ENCODE results near the gene SKOR1. TPM values are rescaled to one million over a fixed set of nuclear protein-coding genes. Genes with fewer than 3 reads are reported as not detected.

The SKOR1 gene
- total RNA-seq, 2 donors from 2014 or later = 0.12 TPM; not detected in 1

DNA sequence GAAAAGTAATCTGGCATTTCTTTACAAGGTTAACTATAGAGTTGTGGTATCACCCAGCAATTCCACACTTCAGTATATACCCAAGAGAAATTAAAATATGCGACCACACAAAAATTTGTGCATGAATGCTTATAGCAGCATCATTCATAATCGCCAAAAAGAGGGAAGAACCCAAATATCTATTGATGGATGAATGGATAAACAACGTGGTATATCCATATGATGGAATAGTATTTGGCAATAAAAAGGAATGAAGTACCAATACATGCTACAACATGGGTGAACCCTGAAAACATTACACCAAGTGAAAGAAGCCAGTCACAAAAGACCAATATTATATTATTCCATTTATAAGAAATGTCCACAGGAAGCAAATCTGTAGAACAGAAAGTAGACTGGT is 8.6 kb upstream of the SKOR1 start:
- peaks cover 0 to 16% of the 10 kb centered on the region in 2 donors for H3K4me1 ChIP-seq
- TF ChIP-seq, protein P1, sequence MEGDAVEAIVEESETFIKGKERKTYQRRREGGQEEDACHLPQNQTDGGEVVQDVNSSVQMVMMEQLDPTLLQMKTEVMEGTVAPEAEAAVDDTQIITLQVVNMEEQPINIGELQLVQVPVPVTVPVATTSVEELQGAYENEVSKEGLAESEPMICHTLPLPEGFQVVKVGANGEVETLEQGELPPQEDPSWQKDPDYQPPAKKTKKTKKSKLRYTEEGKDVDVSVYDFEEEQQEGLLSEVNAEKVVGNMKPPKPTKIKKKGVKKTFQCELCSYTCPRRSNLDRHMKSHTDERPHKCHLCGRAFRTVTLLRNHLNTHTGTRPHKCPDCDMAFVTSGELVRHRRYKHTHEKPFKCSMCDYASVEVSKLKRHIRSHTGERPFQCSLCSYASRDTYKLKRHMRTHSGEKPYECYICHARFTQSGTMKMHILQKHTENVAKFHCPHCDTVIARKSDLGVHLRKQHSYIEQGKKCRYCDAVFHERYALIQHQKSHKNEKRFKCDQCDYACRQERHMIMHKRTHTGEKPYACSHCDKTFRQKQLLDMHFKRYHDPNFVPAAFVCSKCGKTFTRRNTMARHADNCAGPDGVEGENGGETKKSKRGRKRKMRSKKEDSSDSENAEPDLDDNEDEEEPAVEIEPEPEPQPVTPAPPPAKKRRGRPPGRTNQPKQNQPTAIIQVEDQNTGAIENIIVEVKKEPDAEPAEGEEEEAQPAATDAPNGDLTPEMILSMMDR (IDR thresholded peaks at IDR 0.05) = no peak
- no peak for DNase-seq (ENCODE audit: low spot score)
- H3K36me3 ChIP-seq = no peaks in the 10 kb centered on the region
- H3K27ac ChIP-seq = no peak overlapping the region
- H3K9me3 ChIP-seq = peaks cover 0 to 16% of the 10 kb centered on the region in 2 donors
- H3K27me3 ChIP-seq = peaks cover 23% of the 10 kb centered on the region in 2 donors
- H3K4me3 ChIP-seq = no peak overlapping the region

DNA sequence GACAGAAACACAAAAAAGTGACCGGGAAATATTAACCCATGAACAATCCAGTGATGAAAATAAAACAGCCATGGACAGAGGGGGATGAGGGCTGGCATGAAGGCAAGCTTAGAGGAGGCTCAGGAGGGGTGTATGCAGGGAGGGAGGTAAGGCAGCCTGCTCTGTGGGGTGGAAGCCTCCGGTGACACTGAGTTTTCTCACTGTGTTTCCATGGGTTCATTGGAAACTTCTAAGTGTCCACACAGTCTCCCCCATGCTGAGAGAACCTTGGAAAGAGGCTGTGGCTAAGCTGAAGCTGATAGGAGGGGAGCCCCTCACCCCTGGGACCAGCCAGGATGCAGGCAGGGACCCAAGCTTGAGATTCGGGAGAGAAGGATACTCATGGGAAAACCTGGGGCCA is 6.8 kb upstream of the SKOR1 start:
- DNase-seq (ENCODE audit: low spot score) = no peak
- H3K27ac ChIP-seq = no peak overlapping the region
- H3K9me3 ChIP-seq = peaks cover 0 to 16% of the 10 kb centered on the region in 2 donors
- H3K4me1 ChIP-seq = peaks cover 0 to 27% of the 10 kb centered on the region in 2 donors
- H3K4me3 ChIP-seq = no peak overlapping the region
- TF ChIP-seq, protein P1 (IDR thresholded peaks at IDR 0.05) = no peak
- no peaks in the 10 kb centered on the region for H3K36me3 ChIP-seq
- H3K27me3 ChIP-seq = peaks cover 35 to 41% of the 10 kb centered on the region in 2 donors

DNA sequence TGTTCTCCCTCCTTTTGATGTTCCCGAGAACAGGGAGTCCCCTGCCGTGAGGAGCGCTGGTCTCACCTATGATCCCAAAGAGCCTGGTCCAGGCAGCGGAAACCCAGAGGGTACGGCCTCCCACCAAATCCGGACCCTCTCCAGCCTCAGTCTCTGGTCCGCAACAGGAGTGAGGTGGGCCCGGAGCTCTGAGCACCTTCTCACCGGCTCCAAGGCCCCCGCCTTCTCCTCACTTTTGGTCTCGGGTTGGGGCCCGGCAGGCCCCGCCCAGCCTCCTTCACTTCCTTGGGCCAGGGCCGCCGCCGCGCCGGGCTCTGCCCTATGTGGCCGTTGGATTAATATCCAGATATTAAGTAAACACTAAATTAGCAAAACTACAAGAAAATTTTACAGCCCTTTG is 5.7 kb upstream of the SKOR1 start:
- Histone ChIP-seq H3K4me1 (peaks cover 0 to 39% of the 10 kb centered on the region in 2 donors), H3K36me3 (no peaks in the 10 kb centered on the region), H3K4me3 (no peak overlapping the region), H3K27me3 (peaks cover 46 to 52% of the 10 kb centered on the region in 2 donors), H3K27ac (no peak overlapping the region), H3K9me3 (peaks cover 0 to 16% of the 10 kb centered on the region in 2 donors)
- TF ChIP-seq, protein P1 (IDR thresholded peaks at IDR 0.05) = no peak
- no peak for DNase-seq (ENCODE audit: low spot score)

DNA sequence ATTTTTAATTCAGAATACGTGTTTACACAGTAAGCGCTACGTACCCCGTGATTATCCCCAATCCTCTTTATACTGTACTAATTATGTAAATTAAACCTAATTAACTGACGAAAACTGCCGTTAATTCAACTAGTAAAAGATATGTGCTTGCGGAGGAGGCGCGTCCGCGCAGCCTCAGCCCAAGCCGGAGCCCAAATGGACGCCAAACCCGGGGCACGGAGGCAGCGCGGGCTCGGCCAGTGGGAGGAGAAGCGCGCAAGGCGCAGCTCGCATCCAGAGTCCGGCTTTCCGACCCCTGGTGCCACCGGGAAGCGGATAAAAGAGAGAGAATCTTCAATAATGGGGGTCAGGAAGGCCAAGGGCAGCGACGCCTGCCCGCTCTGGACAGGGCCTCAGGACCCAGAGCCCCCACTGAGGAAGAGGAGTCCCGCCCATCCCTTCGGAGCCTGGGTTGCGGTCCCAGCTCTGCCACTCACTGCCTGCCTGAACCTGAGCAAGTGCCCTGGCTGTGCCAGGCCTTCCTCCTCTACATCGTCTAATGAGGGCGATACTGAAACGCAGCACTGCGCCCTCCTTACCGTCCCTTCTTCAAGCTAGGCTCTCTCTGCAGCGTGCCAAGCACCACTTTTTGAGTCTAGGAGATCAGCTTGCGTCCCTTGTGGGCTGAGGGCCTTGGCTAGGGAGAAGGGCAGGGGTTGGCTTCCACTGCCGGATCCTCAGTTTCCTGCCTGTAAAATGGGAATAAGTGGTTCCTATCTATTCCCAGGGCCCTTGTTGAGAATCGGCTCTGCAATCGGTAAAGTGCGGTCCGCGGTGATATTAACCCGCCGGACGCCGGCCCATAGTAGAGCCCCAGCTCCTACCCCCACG is 5.0 kb upstream of the SKOR1 start:
- H3K27me3 ChIP-seq = peaks cover 52 to 59% of the 10 kb centered on the region in 2 donors
- no peak overlapping the region for H3K4me3 ChIP-seq
- peaks cover 0 to 46% of the 10 kb centered on the region in 2 donors for H3K4me1 ChIP-seq
- no peaks in the 10 kb centered on the region for H3K36me3 ChIP-seq
- TF ChIP-seq, protein P1 (IDR thresholded peaks at IDR 0.05) = no peak
- no peak overlapping the region for H3K27ac ChIP-seq
- DNase-seq (ENCODE audit: low spot score) = no peak
- peaks cover 0 to 16% of the 10 kb centered on the region in 2 donors for H3K9me3 ChIP-seq

DNA sequence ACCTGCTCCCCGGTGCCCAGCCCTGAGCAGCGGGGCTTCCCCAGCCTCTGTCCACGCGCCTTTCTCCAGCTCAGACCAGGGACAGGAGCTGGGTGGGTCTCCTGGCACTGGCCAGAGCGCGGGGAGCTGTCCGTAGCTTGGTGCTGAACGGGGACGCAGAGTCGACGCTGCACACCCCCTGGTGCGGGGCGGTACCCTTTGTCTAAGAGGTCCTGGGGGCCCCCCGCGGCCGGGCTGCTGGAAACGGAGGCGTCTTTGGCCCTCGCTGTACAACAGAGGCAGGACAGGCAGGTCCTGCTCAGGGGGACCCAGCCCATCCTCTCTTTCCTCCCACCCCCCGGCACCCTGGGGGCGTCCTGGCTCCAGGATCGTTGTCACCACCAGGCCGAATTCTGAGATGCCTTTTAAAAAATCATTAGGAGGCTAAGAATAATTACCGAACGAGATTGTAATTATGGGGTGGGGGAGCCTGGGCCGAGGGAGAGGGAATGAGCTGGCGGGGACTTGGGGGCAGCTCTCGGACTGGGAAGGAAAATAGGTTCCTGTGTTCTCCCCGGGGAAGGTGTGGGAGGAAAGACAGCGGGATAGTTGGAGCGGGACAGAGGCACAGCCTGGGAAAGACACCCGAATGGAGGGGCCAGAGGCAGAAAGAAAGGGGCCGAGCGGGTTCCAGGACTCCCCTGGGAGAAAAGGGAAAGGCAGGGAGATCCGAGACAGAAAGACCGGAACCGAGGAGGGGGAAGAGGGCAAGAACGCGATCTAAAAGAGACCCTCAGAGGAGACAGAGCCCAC is 4.1 kb upstream of the SKOR1 start:
- Histone ChIP-seq H3K36me3 (no peaks in the 10 kb centered on the region), H3K27ac (no peak overlapping the region), H3K9me3 (peaks cover 0 to 9% of the 10 kb centered on the region in 2 donors), H3K4me3 (no peak overlapping the region), H3K27me3 (peaks cover 58 to 68% of the 10 kb centered on the region in 2 donors), H3K4me1 (peaks cover 0 to 55% of the 10 kb centered on the region in 2 donors)
- DNase-seq (ENCODE audit: low spot score) = no peak
- TF ChIP-seq, protein P1 (IDR thresholded peaks at IDR 0.05) = no peak

Data from right atrium auricular region (tissue), 2 donors.